Posterior vena cava (tissue), 2 donors: Measurements from ENCODE around the gene WFDC1. TPM values are rescaled to one million over a fixed set of nuclear protein-coding genes. Genes with fewer than 3 reads are reported as not detected.

Experiments
- DNase-seq: peaks from one replicate; pipeline ENCODE4 v3.0.0-alpha.2; 2020; ENCODE audit warnings: low spot score
- intact Hi-C, 2 donors: fragments of 100-400 bp; cut with DNase I; formaldehyde crosslinking; loops; one replicate each; pipeline versions ENCODE4 v1.14.1 to v1.14.2; 2022 to 2023
- total RNA-seq, 2 donors: library from RNA; stranded (reverse); fragmentation: NEBNext Ultra II Directional; extraction: Animal tissue kit (Norgen Biotek cat#: 25700); gene quantifications; one replicate each; pipeline ENCODE4 v1.2.1, GENCODE V29; 2021
- donor health status: DM: yes; HTN: yes; CAD: no.
- donor health status: DM: yes; HTN: yes; CAD: no.

WFDC1 gene
- total RNA-seq, 2 donors from 2014 or later: 48.7 to 93.6 TPM

GRCh38 chr16:84294117-84294516 is 561 bp upstream of the WFDC1 start:
- intact Hi-C loops: no loop called here

GRCh38 chr16:84295203-84295860 is 654 bp downstream of the WFDC1 start:
- intact Hi-C loops: no loop called here
- no peak for DNase-seq

More at GRCh38 chr16:84294117-84294516, 561 bp upstream of the WFDC1 start:
- DNase-seq: no peak

GRCh38 chr16:84298376-84298899 is 3.8 kb downstream of the WFDC1 start:
- intact Hi-C loops: no loop called here

GRCh38 chr16:84299734-84300440 is 5.2 kb downstream of the WFDC1 start:
- no peak for DNase-seq
- intact Hi-C loops: no loop called here

More at GRCh38 chr16:84298376-84298899, 3.8 kb downstream of the WFDC1 start:
- DNase-seq: no peak

GRCh38 chr16:84302111-84302954 is 7.7 kb downstream of the WFDC1 start:
- DNase-seq: no peak
- intact Hi-C loops: no loop called here

GRCh38 chr16:84303023-84303422 is 8.3 kb downstream of the WFDC1 start:
- DNase-seq: no peak
- intact Hi-C loops: no loop called here

- intact Hi-C loops: no loop called here
- no peak for DNase-seq
These were observed 8.8 kb downstream of the WFDC1 start for GRCh38 chr16:84303516-84303915.

- DNase-seq: no peak
- intact Hi-C loops: no loop called here
These were observed 11.9 kb downstream of the WFDC1 start for GRCh38 chr16:84306564-84306963.

- no peak for DNase-seq
- intact Hi-C loops: no loop called here
These were observed 12.7 kb downstream of the WFDC1 start for GRCh38 chr16:84307209-84307954.

- intact Hi-C loops: loop anchor here in 1 of 2 donors (2.0 kb wide), 1 partner anchor 27 kb away; no protein-coding TSS in a partner anchor
- DNase-seq: no peak
These were observed 13.4 kb downstream of the WFDC1 start for GRCh38 chr16:84308120-84308519.

- no peak for DNase-seq
- intact Hi-C loops: no loop called here
These were observed 16.0 kb downstream of the WFDC1 start for GRCh38 chr16:84310642-84311041.

GRCh38 chr16:84312783-84313382 is 18.2 kb downstream of the WFDC1 start:
- no peak for DNase-seq
- intact Hi-C loops: no loop called here

GRCh38 chr16:84313921-84314320 is 19.2 kb downstream of the WFDC1 start:
- intact Hi-C loops: no loop called here
- peak; percentile 34 for DNase-seq

- intact Hi-C loops: no loop called here
- DNase-seq: peak; percentile 49
These were observed 19.7 kb downstream of the WFDC1 start for GRCh38 chr16:84314373-84314772.

- peak; percentile 35 for DNase-seq
- intact Hi-C loops: no loop called here
These were observed 20.1 kb downstream of the WFDC1 start for GRCh38 chr16:84314814-84315213.

GRCh38 chr16:84315422-84315821 is 20.7 kb downstream of the WFDC1 start:
- intact Hi-C loops: no loop called here

GRCh38 chr16:84318091-84318975 is 23.7 kb downstream of the WFDC1 start:
- intact Hi-C loops: no loop called here
- peak; percentile 61 for DNase-seq

More at GRCh38 chr16:84315422-84315821, 20.7 kb downstream of the WFDC1 start:
- DNase-seq: peak; percentile 19
